GM10266 (cell line): ENCODE results near the gene WNT8B.

Experiments used
- DNase-seq: peaks from one replicate; pipeline ENCODE4 v3.0.0; 2012; ENCODE audit errors: extremely low spot score
- TF ChIP-seq, protein P1 (sequence below): IDR thresholded peaks from 2 replicates; pipeline ENCODE4 v1.5.1; 2012; ENCODE audit warnings: mild to moderate bottlenecking, low read depth; ENCODE audit not compliant: control insufficient read depth, insufficient read depth; ENCODE audit errors: missing control alignments

Gene WNT8B

DNA sequence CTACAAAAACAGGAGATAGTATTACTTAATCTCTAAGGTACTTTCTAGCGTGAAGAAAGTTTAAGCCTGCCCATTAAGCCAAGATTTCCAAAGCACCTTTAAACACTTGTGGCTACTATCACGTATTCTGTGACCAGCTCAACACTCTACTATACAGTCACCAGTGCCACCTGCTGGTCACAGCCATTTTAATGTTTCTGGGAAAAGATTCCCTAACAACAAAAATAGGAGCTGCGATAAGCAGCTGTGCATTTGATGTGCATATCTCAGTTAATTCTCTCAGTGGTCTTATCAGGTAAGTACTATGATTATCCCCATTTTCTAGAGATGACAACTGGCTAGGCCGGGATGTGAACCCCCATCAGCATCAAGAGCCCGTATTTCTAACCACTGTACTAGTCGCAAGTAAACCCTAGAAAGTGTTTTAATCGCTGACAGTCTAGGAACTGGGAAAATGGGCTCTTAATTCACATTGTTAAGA lies 56.0 kb downstream of the WNT8B start:
- TF ChIP-seq, protein P1, sequence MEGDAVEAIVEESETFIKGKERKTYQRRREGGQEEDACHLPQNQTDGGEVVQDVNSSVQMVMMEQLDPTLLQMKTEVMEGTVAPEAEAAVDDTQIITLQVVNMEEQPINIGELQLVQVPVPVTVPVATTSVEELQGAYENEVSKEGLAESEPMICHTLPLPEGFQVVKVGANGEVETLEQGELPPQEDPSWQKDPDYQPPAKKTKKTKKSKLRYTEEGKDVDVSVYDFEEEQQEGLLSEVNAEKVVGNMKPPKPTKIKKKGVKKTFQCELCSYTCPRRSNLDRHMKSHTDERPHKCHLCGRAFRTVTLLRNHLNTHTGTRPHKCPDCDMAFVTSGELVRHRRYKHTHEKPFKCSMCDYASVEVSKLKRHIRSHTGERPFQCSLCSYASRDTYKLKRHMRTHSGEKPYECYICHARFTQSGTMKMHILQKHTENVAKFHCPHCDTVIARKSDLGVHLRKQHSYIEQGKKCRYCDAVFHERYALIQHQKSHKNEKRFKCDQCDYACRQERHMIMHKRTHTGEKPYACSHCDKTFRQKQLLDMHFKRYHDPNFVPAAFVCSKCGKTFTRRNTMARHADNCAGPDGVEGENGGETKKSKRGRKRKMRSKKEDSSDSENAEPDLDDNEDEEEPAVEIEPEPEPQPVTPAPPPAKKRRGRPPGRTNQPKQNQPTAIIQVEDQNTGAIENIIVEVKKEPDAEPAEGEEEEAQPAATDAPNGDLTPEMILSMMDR: peak; percentile 67
- peak; percentile 60 for DNase-seq

DNA sequence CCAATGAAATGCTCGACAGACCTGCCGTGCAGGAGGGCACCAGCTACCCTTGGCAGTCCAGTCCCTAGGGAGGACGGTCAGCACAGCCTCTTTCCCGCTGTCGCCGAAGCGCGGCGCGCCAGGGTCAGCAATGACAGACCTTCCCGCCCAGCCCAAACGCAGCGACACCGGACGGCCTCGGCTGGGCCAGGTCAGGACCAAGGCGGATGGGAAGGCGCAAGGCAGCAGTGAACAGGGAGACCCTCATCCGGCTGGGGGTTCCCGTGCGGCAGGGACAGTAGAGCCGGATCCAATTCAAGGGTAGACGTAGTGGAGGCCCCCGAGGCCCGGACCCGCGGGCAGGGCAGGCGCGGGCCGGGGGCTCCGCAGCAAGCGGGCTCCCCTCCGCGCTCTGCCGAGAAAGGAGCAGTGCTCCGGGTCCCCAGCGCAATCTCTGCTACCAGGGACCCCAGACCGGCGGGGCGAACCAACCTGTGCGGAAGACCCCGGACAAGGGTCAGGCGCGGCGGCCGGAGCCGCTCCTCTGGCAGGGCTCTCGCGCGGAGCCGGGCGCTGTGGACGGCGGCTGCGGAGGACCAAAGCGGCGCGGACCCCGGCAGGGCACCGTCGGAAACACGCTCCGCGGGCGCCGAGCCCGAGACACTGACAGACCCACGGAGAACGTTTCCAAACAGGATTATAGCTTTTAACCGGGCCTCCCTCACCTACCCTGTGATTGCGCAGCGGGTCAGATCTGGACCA lies 56.7 kb downstream of the WNT8B start, which contains the start of gene SEC31B:
Gene SEC31B, minus strand, starts transcription at position 551 of the 741 bp plus-strand sequence. CDS start 2,909 bp downstream, outside the sequence.
- TF ChIP-seq, protein P1: no peak
- no peak for DNase-seq

DNA sequence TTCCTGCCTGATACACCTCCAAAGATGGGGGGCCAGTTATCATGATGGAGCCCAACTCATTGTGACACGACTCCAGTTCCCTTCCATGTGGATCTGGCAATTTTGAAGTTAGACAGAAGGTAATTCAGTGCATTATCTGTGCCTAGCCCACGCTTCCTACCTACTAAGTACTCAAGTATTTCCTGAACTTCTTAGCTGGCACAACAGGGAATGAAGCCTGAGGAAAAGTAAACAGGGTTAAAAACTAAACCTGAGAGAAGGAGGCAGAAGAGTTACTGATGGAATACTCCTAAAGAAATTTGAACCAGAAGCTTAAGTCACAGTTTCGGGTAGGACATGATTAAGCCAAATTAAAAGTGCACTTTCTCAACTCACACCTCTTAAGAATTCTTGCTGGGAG lies 58.0 kb downstream of the WNT8B start:
- TF ChIP-seq, protein P1: no peak

DNA sequence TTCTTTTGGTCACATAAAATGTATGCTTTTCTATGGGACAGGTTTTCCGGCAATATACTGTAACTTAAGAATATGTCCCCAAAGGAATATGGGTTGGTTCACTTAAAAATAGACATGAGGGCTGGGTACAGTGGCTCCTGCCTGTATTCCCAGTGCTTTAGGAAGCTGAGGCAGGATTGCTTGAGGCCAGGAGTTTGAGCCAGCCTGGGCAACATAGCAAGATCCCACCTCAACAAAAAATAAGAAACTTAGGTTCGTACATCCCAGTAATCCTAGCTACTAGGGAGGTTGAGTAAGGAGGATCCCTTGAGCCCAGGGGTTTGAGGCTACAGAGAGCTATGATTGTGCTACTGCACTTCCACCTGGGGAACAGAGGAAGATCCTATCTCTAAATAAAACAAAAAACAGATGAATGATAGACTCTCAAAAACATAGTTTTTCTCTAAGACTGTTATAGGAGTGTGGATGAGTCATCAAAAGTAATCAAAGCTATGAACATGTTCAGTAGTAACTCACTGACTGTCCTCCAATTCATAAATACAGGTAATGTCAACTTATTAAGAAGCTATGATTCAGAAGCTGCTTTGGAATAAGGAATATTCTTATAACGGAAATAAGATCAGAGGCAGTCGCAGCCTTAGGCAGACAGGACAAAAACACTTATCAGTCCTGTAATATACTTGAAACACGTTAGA lies 59.4 kb downstream of the WNT8B start:
- no peak for DNase-seq
- TF ChIP-seq, protein P1: no peak

More for the DNA sequence above, 58.0 kb downstream of the WNT8B start:
- no peak for DNase-seq

DNA sequence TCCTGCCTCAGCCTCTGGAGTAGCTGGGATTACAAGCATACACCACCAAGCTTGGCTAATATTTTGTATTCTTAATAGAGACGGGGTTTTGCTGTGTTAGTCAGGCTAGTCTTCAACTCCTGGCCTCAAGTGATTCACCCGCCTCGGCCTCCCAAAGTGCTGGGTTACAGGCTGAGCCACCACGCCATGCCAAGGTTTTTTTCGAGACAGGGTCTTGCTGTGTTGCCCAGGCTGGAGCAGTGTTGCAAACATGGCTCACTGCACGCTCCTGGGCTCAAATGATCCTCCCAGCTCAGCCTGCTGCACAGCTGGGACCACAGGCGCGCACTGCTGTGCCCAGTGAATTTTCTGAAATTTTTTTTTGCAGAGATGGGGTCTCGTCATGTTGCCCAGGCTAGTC lies 60.1 kb downstream of the WNT8B start:
- TF ChIP-seq, protein P1: no peak
- DNase-seq: no peak

DNA sequence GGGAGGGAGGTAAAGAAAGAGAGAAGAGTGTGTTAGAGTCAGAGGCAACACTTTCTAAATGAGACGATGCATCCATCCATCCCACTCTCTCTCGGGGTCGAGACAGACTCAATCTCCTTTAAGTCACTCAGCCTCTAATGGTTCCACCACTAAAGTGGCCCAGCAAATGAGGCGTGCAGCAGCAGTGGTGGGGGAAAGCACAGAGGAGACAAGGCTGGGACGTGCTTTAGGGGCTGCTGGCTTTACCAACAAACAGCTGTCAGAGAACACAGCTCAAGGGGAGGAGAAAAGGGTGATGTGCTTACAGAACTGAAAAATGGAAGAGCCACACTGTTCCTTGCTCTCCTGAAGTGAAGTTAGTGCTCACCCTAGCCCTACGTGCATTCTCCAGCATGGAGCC lies 61.4 kb downstream of the WNT8B start:
- TF ChIP-seq, protein P1: no peak
- no peak for DNase-seq

DNA sequence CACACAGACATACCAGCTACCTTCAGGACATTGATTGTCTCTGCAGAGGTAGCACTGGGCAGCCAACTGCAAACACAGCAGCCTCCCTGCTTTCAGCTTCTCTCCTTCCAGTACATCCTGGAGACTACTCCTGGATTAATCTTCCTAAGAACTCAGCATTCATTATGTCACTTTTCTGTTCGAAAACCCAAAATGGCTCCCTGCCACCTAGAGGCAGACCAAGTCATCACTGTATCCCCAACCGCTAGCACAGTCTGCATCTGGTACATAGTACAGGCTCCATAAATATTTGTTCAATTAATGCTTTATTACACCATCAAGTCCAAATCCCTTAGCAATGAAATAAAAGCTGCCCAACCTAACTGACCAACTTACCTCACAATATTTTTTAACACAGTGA lies 61.8 kb downstream of the WNT8B start:
- no peak for DNase-seq
- TF ChIP-seq, protein P1: no peak
